ENCODE results near the gene RNF14. TPM values are rescaled to one million over a fixed set of nuclear protein-coding genes. Genes with fewer than 3 reads are reported as not detected.

The RNF14 gene
- total and polyA plus RNA-seq, 9 of the 15 experiments (the other 6 are each of a cell fraction or from before 2014, with no cell fraction given), result 36.3 to 140 (median 75.1) TPM

GRCh38 chr5:141969783-141970771 is 1.2 kb downstream of the RNF14 start (continued):
- TF ChIP-seq ETV6 (IDR thresholded peaks at IDR 0.05; ENCODE audit: borderline replicate concordance in 1 of 2, low read depth in 2 of 2, low read length in 1 of 2), result no peak
- no peak for TF ChIP-seq ETV6 (CRISPR knock-in tag; IDR thresholded peaks at IDR 0.05; ENCODE audit: borderline replicate concordance)
- no peak for TF ChIP-seq MITF (IDR thresholded peaks at IDR 0.05)
- TF ChIP-seq POLR2A (conservative IDR thresholded peaks at IDR 0.05), result peak; percentile 70
- TF ChIP-seq HDAC3 (IDR thresholded peaks at IDR 0.05; ENCODE audit: borderline replicate concordance, partially characterized antibody), result peak; percentile 11
- no peak for TF ChIP-seq ZC3H8 (IDR thresholded peaks at IDR 0.05)
- no peak for TF ChIP-seq TGIF2 (CRISPR knock-in tag; IDR thresholded peaks at IDR 0.05)
- no peak for TF ChIP-seq THAP7 (CRISPR knock-in tag; IDR thresholded peaks at IDR 0.05)
- TF ChIP-seq ZNF592 (IDR thresholded peaks at IDR 0.05), result peak; percentile 85
- no peak for TF ChIP-seq KDM2B (CRISPR knock-in tag; IDR thresholded peaks at IDR 0.05)
- TF ChIP-seq ARID3A (IDR thresholded peaks at IDR 0.05; ENCODE audit: borderline replicate concordance, low read depth, low read length), result no peak
- no peak for TF ChIP-seq ZNF57 (CRISPR knock-in tag; IDR thresholded peaks at IDR 0.05)
- TF ChIP-seq MAFF (IDR thresholded peaks at IDR 0.05; ENCODE audit: low read length), result peak; percentile 60; the same call in 1 of the 2 replicates
- no peak for TF ChIP-seq ZNF274 (IDR thresholded peaks at IDR 0.05; ENCODE audit: borderline replicate concordance, low read depth, low read length)
- no peak for TF ChIP-seq NFE2L1 (tag; IDR thresholded peaks at IDR 0.05; ENCODE audit: borderline replicate concordance, low read depth)
- TF ChIP-seq ZBTB5 (IDR thresholded peaks at IDR 0.05), result no peak
- 0 out of 2 replicates have a peak, but pooled peaks have one; percentile 45 for TF ChIP-seq TRIM28 (IDR thresholded peaks at IDR 0.05)
- TF ChIP-seq SOX6 (IDR thresholded peaks at IDR 0.05), result 0 out of 2 replicates have a peak, but pooled peaks have one; percentile 16

All from K562 (cell line).